Measurements from ENCODE around the gene AP3B2.
"Not testable (repeated sequence)": the region's sequence is repeated elsewhere in the genome, so short reads cannot be mapped to it uniquely, and the experiment has no call there.

Gene AP3B2

GRCh38 chr15:82647045-82647834, 62.4 kb downstream of the AP3B2 start, which contains the start of gene CPEB1:
CPEB1 (minus strand) TSS chr15:82647363; CDS start chr15:82628459, 18,904 bp downstream.
- no peak for DNase-seq

GRCh38 chr15:82646250-82647044, 63.2 kb downstream of the AP3B2 start:
- no peak for DNase-seq

GRCh38 chr15:82644967-82645852, 64.5 kb downstream of the AP3B2 start:
- not testable (repeated sequence) for DNase-seq

GRCh38 chr15:82643992-82644391, 65.7 kb downstream of the AP3B2 start:
- peak; percentile 70 for DNase-seq

- no peak for DNase-seq
Measured at GRCh38 chr15:82642656-82643055, 67.0 kb downstream of the AP3B2 start.

- no peak for DNase-seq
Measured at GRCh38 chr15:82641129-82641798, 68.4 kb downstream of the AP3B2 start.

GRCh38 chr15:82640672-82641071, 69.0 kb downstream of the AP3B2 start:
- no peak for DNase-seq

- no peak for DNase-seq
Measured at GRCh38 chr15:82635798-82636197, 73.9 kb downstream of the AP3B2 start.

- DNase-seq, result no peak
Measured at GRCh38 chr15:82630033-82630432, 79.6 kb downstream of the AP3B2 start.

GRCh38 chr15:82625136-82625535, 84.5 kb downstream of the AP3B2 start:
- no peak for DNase-seq

- no peak for DNase-seq
Measured at GRCh38 chr15:82624438-82624837, 85.2 kb downstream of the AP3B2 start.

GRCh38 chr15:82624008-82624407, 85.7 kb downstream of the AP3B2 start:
- DNase-seq, result peak; percentile 56

GRCh38 chr15:82621970-82622369, 87.7 kb downstream of the AP3B2 start:
- DNase-seq, result no peak

GRCh38 chr15:82613747-82614146, 95.9 kb downstream of the AP3B2 start:
- no peak for DNase-seq

GRCh38 chr15:82611348-82611747, 98.3 kb downstream of the AP3B2 start:
- DNase-seq, result no peak
